Skeletal muscle cell (primary cell): ENCODE results near the gene SMARCA5.

Experiments used
- DNase-seq: peaks from one replicate; pipeline ENCODE4 v3.0.0-alpha.2; 2010; ENCODE audit warnings: low read depth
- H3K4me3 ChIP-seq: 2 replicates; pipeline ENCODE4 v1.5.1; 2011; ENCODE audit warnings: low read depth, mild to moderate bottlenecking, control low read depth, low read length, moderate library complexity

SMARCA5 gene

GRCh38 chr4:143531788-143532491 lies 18.4 kb downstream of the SMARCA5 start:
- no peak overlapping the region for H3K4me3 ChIP-seq
- DNase-seq: no peak

DNA sequence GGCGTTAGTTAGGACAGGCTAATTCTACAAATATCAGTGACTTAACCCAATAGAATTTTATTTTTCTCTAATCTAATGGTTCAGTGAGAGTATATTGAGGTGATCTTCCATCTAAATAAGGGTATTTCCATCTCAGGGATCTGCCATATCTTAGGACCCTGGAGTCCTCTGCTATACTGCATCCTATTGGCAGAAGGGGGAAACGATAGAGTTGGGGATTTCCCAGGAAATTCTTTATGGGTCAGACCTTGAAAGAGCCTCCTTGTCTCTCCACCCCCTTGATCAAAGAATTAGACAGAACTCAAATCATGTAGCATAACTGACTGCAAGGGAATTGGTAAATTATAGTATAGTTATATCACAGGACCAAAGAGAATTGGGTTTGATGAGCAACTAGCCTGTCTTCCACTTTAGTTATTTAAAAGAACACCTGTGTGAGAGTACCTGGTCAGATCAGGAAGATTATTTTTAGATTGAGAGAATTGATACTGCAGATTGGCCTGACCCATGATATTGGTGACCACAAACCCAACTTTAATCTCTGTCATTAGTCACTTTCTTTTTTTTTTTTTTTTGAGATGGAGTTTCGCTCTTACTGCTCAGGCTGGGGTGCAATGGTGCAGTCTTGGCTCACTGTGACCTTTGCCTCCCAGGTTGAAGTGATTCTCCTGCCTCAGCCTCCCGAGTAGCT lies 25.6 kb downstream of the SMARCA5 start:
- DNase-seq: no peak
- H3K4me3 ChIP-seq: no peak overlapping the region

DNA sequence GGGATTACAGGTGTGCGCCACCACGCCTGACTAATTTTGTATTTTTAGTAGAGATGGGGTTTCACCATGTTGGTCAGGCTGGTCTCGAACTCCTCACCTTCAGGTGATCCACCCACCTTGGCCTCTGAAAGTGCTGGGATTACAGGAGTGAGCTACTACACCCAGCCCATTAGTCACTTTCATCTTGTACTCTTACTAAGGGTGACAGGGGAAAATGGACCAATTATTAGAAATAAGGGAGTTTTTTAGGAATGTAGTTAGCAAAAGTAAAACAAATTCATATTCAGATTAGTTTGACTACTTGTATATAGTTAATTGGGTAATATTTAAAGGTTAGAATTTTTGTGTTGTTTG lies 26.1 kb downstream of the SMARCA5 start:
- no peak for DNase-seq
- no peak overlapping the region for H3K4me3 ChIP-seq

- no peak for DNase-seq
- no peak overlapping the region for H3K4me3 ChIP-seq
These were observed 36.4 kb downstream of the SMARCA5 start for GRCh38 chr4:143549928-143550327.

- no peak overlapping the region for H3K4me3 ChIP-seq
- DNase-seq: no peak
These were observed 41.5 kb downstream of the SMARCA5 start for GRCh38 chr4:143554728-143555597.

- H3K4me3 ChIP-seq: no peak overlapping the region
- DNase-seq: no peak
These were observed 42.2 kb downstream of the SMARCA5 start for GRCh38 chr4:143555676-143556075.

GRCh38 chr4:143558286-143558685 lies 44.8 kb downstream of the SMARCA5 start:
- H3K4me3 ChIP-seq: no peak overlapping the region
- DNase-seq: no peak

- peak; percentile 9 for DNase-seq
- H3K4me3 ChIP-seq: peak overlapping the region; percentile 56
These were observed 45.6 kb downstream of the SMARCA5 start for GRCh38 chr4:143558823-143559756.

GRCh38 chr4:143559757-143560147 lies 46.2 kb downstream of the SMARCA5 start:
- no peak for DNase-seq

GRCh38 chr4:143564472-143564871 lies 51.0 kb downstream of the SMARCA5 start:
- DNase-seq: no peak
- no peak overlapping the region for H3K4me3 ChIP-seq

More at GRCh38 chr4:143559757-143560147, 46.2 kb downstream of the SMARCA5 start:
- H3K4me3 ChIP-seq: peak overlapping the region; percentile 56

- no peak for DNase-seq
- no peak overlapping the region for H3K4me3 ChIP-seq
These were observed 61.8 kb downstream of the SMARCA5 start for GRCh38 chr4:143575331-143575730.

- H3K4me3 ChIP-seq: no peak overlapping the region
- no peak for DNase-seq
These were observed 67.9 kb downstream of the SMARCA5 start for GRCh38 chr4:143581331-143581946.

- DNase-seq: no peak
- no peak overlapping the region for H3K4me3 ChIP-seq
These were observed 72.0 kb downstream of the SMARCA5 start for GRCh38 chr4:143585548-143585947.

DNA sequence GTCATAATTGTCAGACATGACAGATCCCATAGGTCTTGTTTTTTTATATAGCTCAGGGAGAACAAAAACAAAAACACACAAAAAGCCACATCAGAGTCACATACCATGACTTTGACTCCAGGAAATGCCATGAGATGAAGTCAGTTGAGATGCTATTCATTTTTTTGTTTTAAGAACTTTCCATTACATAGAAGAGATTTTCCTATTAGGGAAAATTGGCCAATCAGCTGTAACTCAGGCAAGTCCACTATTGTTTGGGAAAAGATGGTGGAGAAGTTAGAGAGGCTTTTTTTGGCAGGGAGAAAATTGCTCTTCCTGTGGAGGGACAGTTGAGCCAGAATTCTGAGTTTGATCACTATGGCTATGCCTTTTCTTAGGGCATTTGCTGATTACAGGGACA lies 72.6 kb downstream of the SMARCA5 start:
- no peak overlapping the region for H3K4me3 ChIP-seq
- peak; percentile 8 for DNase-seq

DNA sequence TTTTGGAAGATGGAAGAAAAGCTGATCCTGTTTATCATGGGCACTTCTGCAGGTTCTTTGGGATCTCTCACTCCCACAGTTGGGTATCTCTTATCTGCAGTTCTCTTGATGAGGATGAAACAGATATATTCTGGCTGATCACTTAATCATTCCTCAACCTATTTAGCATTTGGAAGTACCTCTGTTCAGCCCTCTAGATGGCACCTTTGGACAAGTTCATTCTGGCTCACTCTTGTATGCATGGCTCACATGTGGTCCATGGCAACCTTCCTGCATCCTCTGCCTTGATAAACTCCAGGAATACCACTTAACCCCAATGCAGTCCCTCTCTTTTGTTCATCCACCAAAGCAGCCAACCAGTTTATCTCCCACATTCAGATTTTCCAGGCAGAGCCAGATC lies 74.2 kb downstream of the SMARCA5 start:
- no peak for DNase-seq

DNA sequence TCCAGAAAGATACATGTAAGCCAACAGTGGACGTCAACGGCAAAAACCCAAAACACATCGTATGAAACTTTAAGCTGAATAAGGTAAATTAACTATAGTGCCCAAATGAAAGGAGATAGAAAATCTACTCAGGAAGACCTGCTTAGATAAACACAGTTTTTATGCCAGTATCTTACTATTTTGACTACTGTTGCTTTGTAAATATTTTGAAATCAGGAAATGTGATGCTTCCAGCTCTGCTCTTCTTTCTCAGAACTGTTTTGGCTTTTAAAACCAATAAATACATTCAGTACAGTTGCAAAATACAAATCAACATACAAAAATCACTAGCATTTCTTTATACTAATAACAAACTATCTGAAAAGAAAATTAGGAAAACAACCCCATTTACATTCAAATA lies 83.8 kb downstream of the SMARCA5 start:
- DNase-seq: no peak
- no peak overlapping the region for H3K4me3 ChIP-seq

More for the DNA sequence above, 74.2 kb downstream of the SMARCA5 start:
- no peak overlapping the region for H3K4me3 ChIP-seq

- no peak overlapping the region for H3K4me3 ChIP-seq
- DNase-seq: no peak
These were observed 85.3 kb downstream of the SMARCA5 start for GRCh38 chr4:143598816-143599215.

GRCh38 chr4:143599827-143600226 lies 86.3 kb downstream of the SMARCA5 start:
- no peak for DNase-seq
- H3K4me3 ChIP-seq: no peak overlapping the region

DNA sequence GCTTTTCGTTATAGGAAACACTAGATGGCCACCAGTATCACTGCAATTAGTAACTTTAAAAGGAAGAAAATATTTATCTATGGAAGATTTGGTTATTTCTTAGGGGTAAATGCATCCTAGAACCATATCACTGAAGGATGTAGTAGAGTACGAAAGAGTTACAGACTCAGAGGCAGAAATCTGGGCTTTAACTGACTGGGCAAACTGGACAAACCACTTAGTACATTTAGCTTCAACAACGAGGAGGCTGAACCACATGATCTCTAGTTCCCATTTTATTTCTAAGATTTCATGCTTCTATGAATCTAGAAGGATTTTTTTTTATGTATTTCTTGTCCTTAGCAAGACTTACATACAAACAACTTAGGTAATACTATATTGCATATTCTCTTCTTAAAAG lies 93.0 kb downstream of the SMARCA5 start:
- DNase-seq: no peak

More for the DNA sequence above, 93.0 kb downstream of the SMARCA5 start:
- H3K4me3 ChIP-seq: no peak overlapping the region
